Measurements from ENCODE around the gene CHCHD3.

GRCh38 chr7:133019590-133019989 lies 62.3 kb downstream of the CHCHD3 start:
- TF ChIP-seq EZH2 (IDR thresholded peaks at IDR 0.05) (no peak), CTCF (IDR thresholded peaks at IDR 0.05) (no peak), EZH2phosphoT487 (IDR thresholded peaks at IDR 0.05) (no peak)
